ENCODE results near the gene VSIG10L. TPM values are rescaled to one million over a fixed set of nuclear protein-coding genes. Genes with fewer than 3 reads are reported as not detected.

Gene VSIG10L
- total and polyA plus RNA-seq, 3 experiments from 2014 or later, result 0.29 to 3.6 (median 3.3) TPM

Other genes with a start within 250 kb of the VSIG10L start
- 10 to 100 TPM; 11.0 to 13.4 TPM for gene CTU1, start 233.7 kb downstream of the VSIG10L start, total RNA-seq
- 8.8 TPM for gene CTU1, start 233.7 kb downstream of the VSIG10L start, polyA plus RNA-seq
- gene SIGLEC9, start 217.2 kb downstream of the VSIG10L start, total RNA-seq, result under 1 TPM; 0.46 to 0.93 TPM
- 3.6 TPM for gene SIGLEC9, start 217.2 kb downstream of the VSIG10L start, polyA plus RNA-seq
- under 1 TPM; 0.42 to 0.46 TPM for gene SIGLEC7, start 199.8 kb downstream of the VSIG10L start, total RNA-seq
- 2.5 TPM for gene SIGLEC7, start 199.8 kb downstream of the VSIG10L start, polyA plus RNA-seq
- gene CD33, start 117.1 kb downstream of the VSIG10L start, total RNA-seq, result under 1 TPM; 0.47 to 0.70 TPM
- gene CD33, start 117.1 kb downstream of the VSIG10L start, polyA plus RNA-seq, result not detected
- not detected for gene SIGLECL1, start 91.1 kb downstream of the VSIG10L start, total RNA-seq
- gene SIGLECL1, start 91.1 kb downstream of the VSIG10L start, polyA plus RNA-seq, result not detected
- gene IGLON5, start 30.5 kb downstream of the VSIG10L start, total RNA-seq, result under 1 TPM; 0.09 TPM
- not detected for gene IGLON5, start 30.5 kb downstream of the VSIG10L start, polyA plus RNA-seq
- gene ETFB, start 24.2 kb upstream of the VSIG10L start, total RNA-seq, result 100 to 1,000 TPM; 122 to 124 TPM
- gene ETFB, start 24.2 kb upstream of the VSIG10L start, polyA plus RNA-seq, result 80.0 TPM
- 10 to 100 TPM; 24.9 to 25.0 TPM for gene CLDND2, start 26.9 kb upstream of the VSIG10L start, total RNA-seq
- 1.5 TPM for gene CLDND2, start 26.9 kb upstream of the VSIG10L start, polyA plus RNA-seq
- gene NKG7, start 30.5 kb upstream of the VSIG10L start, total RNA-seq, result 100 to 1,000 TPM; 866 to 901 TPM
- 2,087 TPM for gene NKG7, start 30.5 kb upstream of the VSIG10L start, polyA plus RNA-seq
- gene LIM2, start 45.8 kb upstream of the VSIG10L start, total RNA-seq, result under 1 TPM; 0.66 to 0.93 TPM
- gene LIM2, start 45.8 kb upstream of the VSIG10L start, polyA plus RNA-seq, result 0.38 TPM
- not detected for gene C19orf84, start 48.5 kb upstream of the VSIG10L start, total RNA-seq
- not detected for gene C19orf84, start 48.5 kb upstream of the VSIG10L start, polyA plus RNA-seq
- 1 to 10 TPM; 2.4 to 2.9 TPM for gene SIGLEC10, start 75.5 kb upstream of the VSIG10L start, total RNA-seq
- gene SIGLEC10, start 75.5 kb upstream of the VSIG10L start, polyA plus RNA-seq, result 1.1 TPM
- not detected for gene SIGLEC8, start 116.3 kb upstream of the VSIG10L start, total RNA-seq
- gene SIGLEC8, start 116.3 kb upstream of the VSIG10L start, polyA plus RNA-seq, result not detected
- not detected for gene CEACAM18, start 136.4 kb upstream of the VSIG10L start, total RNA-seq
- not detected for gene CEACAM18, start 136.4 kb upstream of the VSIG10L start, polyA plus RNA-seq
- 1 to 10 TPM in 1 of 2 experiments, under 1 TPM in 1; 0.60 to 1.0 TPM for gene SIGLEC12, start 159.7 kb upstream of the VSIG10L start, total RNA-seq
- gene SIGLEC12, start 159.7 kb upstream of the VSIG10L start, polyA plus RNA-seq, result 0.31 TPM
- not detected for gene SIGLEC6, start 189.5 kb upstream of the VSIG10L start, total RNA-seq
- gene SIGLEC6, start 189.5 kb upstream of the VSIG10L start, polyA plus RNA-seq, result not detected
- 10 to 100 TPM in 1 of 2 experiments, 1 to 10 TPM in 1; 10.0 to 11.6 TPM for gene ZNF175, start 229.1 kb upstream of the VSIG10L start, total RNA-seq
- gene ZNF175, start 229.1 kb upstream of the VSIG10L start, polyA plus RNA-seq, result 3.2 TPM

Measured in CD8-positive, alpha-beta memory T cell (primary cell).